ENCODE measurements around the gene NXPH1. TPM values are rescaled to one million over a fixed set of nuclear protein-coding genes. Genes with fewer than 3 reads are reported as not detected.
A peak's percentile ranks its signal among the peaks of the same experiment; 100 is the strongest.

The NXPH1 gene
- total and polyA plus RNA-seq, 7 donors, result not detected

GRCh38 chr7:8396294-8396693 lies 37.1 kb upstream of the NXPH1 start:
- no peak for ATAC-seq
- intact Hi-C loops (cut with DNase I), result no loop called here
- TF ChIP-seq CTCF (IDR thresholded peaks at IDR 0.05), result no peak

GRCh38 chr7:8408871-8409270 lies 24.5 kb upstream of the NXPH1 start:
- Histone ChIP-seq H3K4me1 (no peaks in the 10 kb centered on the region), H3K27ac (no peak overlapping the region), H3K36me3 (ENCODE audit: insufficient read depth in 1 of 2, low read depth in 1 of 2) (no peaks in the 10 kb centered on the region), H3K27me3 (ENCODE audit: insufficient read depth in 3 of 3, low read length in 2 of 3) (no peaks in the 10 kb centered on the region), H3K4me3 (no peak overlapping the region), H3K9me3 (no peaks in the 10 kb centered on the region)
- intact Hi-C loops (cut with DNase I), result no loop called here
- DNase-seq (no peak), ATAC-seq (no peak)
- WGBS, 3 donors, result 88 to 95% (median 93%) methylated on average over 1 of the region's 1 CpG
- TF ChIP-seq CTCF (IDR thresholded peaks at IDR 0.05), result no peak

More at GRCh38 chr7:8396294-8396693, 37.1 kb upstream of the NXPH1 start:
- Histone ChIP-seq H3K27ac (no peak overlapping the region), H3K9me3 (no peaks in the 10 kb centered on the region), H3K27me3 (ENCODE audit: insufficient read depth in 3 of 3, low read length in 2 of 3) (peaks cover 0 to 5% (median 0%) of the 10 kb centered on the region in 3 donors), H3K4me3 (no peak overlapping the region), H3K36me3 (ENCODE audit: insufficient read depth in 1 of 2, low read depth in 1 of 2) (no peaks in the 10 kb centered on the region), H3K4me1 (no peaks in the 10 kb centered on the region)
- 57 to 60% (median 59%) methylated on average over 5 of the region's 5 CpGs for WGBS, 3 donors
- no peak for DNase-seq

- DNase-seq (no peak), ATAC-seq (no peak)
- no peaks in the 10 kb centered on the region for H3K9me3 ChIP-seq
- H3K36me3 ChIP-seq (ENCODE audit: insufficient read depth in 1 of 2, low read depth in 1 of 2), result no peaks in the 10 kb centered on the region
- no peaks in the 10 kb centered on the region for H3K27me3 ChIP-seq (ENCODE audit: insufficient read depth in 3 of 3, low read length in 2 of 3)
- no peak for TF ChIP-seq CTCF (IDR thresholded peaks at IDR 0.05)
- no peak overlapping the region for H3K27ac ChIP-seq
- intact Hi-C loops (cut with DNase I), result no loop called here
- H3K4me3 ChIP-seq, result no peak overlapping the region
- H3K4me1 ChIP-seq, result no peaks in the 10 kb centered on the region
- 80 to 86% (median 82%) methylated on average over 1 of the region's 1 CpG for WGBS, 3 donors
Measured at GRCh38 chr7:8411103-8411502, 22.3 kb upstream of the NXPH1 start.

GRCh38 chr7:8413600-8413999 lies 19.8 kb upstream of the NXPH1 start:
- WGBS, 3 donors, result 72 to 77% (median 76%) methylated on average over 4 of the region's 4 CpGs
- Histone ChIP-seq H3K36me3 (ENCODE audit: insufficient read depth in 1 of 2, low read depth in 1 of 2) (no peaks in the 10 kb centered on the region), H3K4me1 (no peaks in the 10 kb centered on the region), H3K4me3 (no peak overlapping the region), H3K27me3 (ENCODE audit: insufficient read depth in 3 of 3, low read length in 2 of 3) (no peaks in the 10 kb centered on the region), H3K27ac (no peak overlapping the region), H3K9me3 (no peaks in the 10 kb centered on the region)
- no peak for TF ChIP-seq CTCF (IDR thresholded peaks at IDR 0.05)
- intact Hi-C loops (cut with DNase I), result no loop called here
- ATAC-seq (no peak), DNase-seq (no peak)

GRCh38 chr7:8418629-8419245 lies 14.7 kb upstream of the NXPH1 start:
- Histone ChIP-seq H3K27ac (no peak overlapping the region), H3K4me3 (no peak overlapping the region), H3K36me3 (ENCODE audit: insufficient read depth in 1 of 2, low read depth in 1 of 2) (no peaks in the 10 kb centered on the region), H3K27me3 (ENCODE audit: insufficient read depth in 3 of 3, low read length in 2 of 3) (peaks cover 0 to 6% (median 0%) of the 10 kb centered on the region in 3 donors), H3K4me1 (no peaks in the 10 kb centered on the region), H3K9me3 (no peaks in the 10 kb centered on the region)
- 0% methylated on average over 1 of the region's 1 CpG for WGBS, 3 donors
- DNase-seq, result no peak
- intact Hi-C loops (cut with DNase I), result no loop called here
- peak in 1 of 4 donors; percentile 49 for ATAC-seq
- peak; percentile 72 for TF ChIP-seq CTCF (IDR thresholded peaks at IDR 0.05)
